K562 (cell line): ENCODE results near the gene DTNBP1.

Experiments used
- KLF6 ChIP-seq: fragments of 250-450 bp; sonication (Bioruptor Pico); IDR thresholded peaks from 2 replicates; pipeline ENCODE4 v1.4.0; 2020; ENCODE audit warnings: mild to moderate bottlenecking, moderate library complexity, borderline replicate concordance
- ZC3H11A ChIP-seq: IDR thresholded peaks from 2 replicates; pipeline ENCODE4 v1.6.1; 2012; ENCODE audit warnings: low read depth, low read length, improper control_type of control experiment

DNA sequence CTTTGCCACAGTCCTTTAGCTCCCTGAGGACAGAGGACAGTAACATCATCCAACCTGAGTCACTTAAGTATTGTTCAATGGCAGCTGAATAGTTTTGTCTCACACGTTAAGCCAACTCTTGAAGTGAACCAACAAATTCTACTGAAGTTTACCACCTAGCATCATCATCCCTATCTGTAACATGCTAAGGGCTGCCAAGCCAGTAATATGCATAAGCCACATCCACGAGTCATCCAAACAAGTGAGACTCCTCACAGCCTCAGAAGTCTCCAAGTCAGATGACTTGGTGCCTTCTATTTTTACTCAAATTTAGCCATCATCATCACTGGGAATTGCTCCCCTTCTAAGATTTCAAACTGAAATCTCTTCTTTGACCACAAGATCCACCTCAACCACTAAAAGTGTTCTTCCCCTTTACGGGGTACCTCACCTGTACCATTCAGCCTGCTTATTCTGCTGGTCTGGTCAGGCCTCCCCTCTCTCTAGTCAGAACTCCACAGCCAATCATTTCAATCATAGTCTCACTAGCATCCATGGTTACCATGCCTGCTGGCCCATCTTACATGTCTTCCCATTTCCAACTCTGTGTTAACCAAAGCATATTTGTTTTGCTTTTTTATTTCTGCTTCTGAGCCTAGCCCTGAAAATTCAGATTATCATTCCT lies 73.7 kb downstream of the DTNBP1 start:
- no peak for TF ChIP-seq KLF6
- no peak for TF ChIP-seq ZC3H11A
